Muscle layer of duodenum (tissue), 2 donors: ENCODE measurements around the gene SH3GLB1.

Source experiments
- H3K27ac ChIP-seq: one replicate; pipeline ENCODE4 v1.7.0; 2013; ENCODE audit warnings: mild to moderate bottlenecking, low read length
- H3K27me3 ChIP-seq: one replicate; pipeline ENCODE4 v1.7.0; 2013; ENCODE audit warnings: low read depth, mild to moderate bottlenecking, control low read depth, low read length
- H3K36me3 ChIP-seq, 2 donors: one replicate each; pipeline ENCODE4 v1.7.0; 2013; ENCODE audit warnings: low read length in 2 of 2, control low read depth in 1 of 2, mild to moderate bottlenecking in 1 of 2; ENCODE audit not compliant: insufficient read depth in 2 of 2, control insufficient read depth in 1 of 2
- H3K4me1 ChIP-seq, 2 donors: one replicate each; pipeline ENCODE4 v1.7.0; 2013; ENCODE audit warnings: low read length in 2 of 2, mild to moderate bottlenecking in 2 of 2, control low read depth in 1 of 2, moderate library complexity in 1 of 2; ENCODE audit not compliant: insufficient read depth in 2 of 2, control insufficient read depth in 1 of 2
- H3K4me3 ChIP-seq, 2 donors: one replicate each; pipeline ENCODE4 v1.7.0; 2013; ENCODE audit warnings: low read length in 2 of 2, low read depth in 1 of 2, mild to moderate bottlenecking in 1 of 2
- H3K9me3 ChIP-seq, 2 donors: one replicate each; pipeline ENCODE4 v1.7.0; 2013; ENCODE audit warnings: low read length in 2 of 2, control low read depth in 1 of 2, mild to moderate bottlenecking in 1 of 2; ENCODE audit not compliant: control insufficient read depth in 1 of 2
- donor health status: healthy.

The SH3GLB1 gene

DNA sequence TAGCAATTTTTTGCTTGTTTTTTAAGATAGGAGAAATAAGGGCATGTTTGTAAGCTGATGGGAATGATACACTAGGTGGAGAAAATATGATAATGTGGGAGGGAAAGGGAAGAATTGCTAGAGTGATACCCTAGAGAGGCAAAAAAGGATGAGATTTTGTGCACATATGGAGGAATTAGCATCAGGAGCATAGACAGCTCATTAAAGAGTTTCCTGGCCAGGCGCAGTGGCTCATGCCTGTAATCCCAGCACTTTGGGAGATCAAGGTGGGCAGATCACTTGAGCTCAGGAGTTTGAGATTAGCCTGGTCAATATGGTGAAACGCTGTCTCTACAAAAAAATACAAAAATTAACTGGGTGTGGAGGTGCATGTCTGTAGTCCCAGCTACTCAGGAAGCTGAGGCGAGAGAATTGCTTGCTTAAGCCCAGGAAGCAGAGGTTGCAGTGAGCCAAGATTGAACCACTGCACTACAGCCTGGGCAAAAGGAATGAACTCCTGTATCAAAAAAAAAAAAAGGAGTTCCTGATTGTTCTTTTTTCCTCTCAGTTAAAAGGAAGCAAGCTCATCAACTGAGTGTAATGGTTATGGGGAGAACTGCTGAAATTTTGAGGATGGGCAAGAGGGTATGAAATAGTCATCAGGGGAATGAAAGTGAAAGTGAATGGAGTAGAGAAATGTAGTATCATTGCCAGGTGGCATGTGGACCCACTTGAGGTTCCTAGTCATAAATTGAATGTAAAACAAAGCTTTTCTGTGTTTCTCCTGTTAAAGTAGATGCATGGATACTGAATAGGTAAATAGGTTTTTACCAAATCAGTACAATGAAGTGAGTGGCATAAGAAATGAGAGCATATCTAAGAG lies 35.5 kb downstream of the SH3GLB1 start:
- no peaks in the 10 kb centered on the region for H3K27me3 ChIP-seq
- no peak overlapping the region for H3K4me3 ChIP-seq
- no peaks in the 10 kb centered on the region for H3K4me1 ChIP-seq
- H3K36me3 ChIP-seq: peaks cover 37 to 46% of the 10 kb centered on the region in 2 donors
- no peak overlapping the region for H3K27ac ChIP-seq
- H3K9me3 ChIP-seq: no peaks in the 10 kb centered on the region

DNA sequence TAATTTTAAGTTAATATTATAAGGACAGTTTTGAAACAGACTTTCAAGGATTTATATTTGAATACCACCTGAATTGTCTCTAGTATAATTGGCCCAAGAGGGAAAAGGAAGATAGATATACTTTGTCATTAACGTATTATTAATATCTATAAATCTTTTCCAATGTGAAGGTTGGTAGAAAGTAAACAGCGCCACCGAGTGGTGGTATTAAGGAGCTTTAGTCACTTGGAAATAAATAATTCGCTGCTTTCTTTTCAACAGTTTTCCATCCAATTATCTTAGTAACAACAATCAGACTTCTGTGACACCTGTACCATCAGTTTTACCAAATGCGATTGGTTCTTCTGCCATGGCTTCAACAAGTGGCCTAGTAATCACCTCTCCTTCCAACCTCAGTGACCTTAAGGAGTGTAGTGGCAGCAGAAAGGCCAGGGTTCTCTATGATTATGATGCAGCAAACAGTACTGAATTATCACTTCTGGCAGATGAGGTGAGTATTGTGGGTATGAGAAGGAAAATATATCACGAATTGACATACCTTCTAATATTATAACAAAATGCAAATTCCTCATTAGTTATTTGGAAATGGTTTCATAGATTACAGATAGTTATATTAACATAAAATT lies 37.7 kb downstream of the SH3GLB1 start:
- Histone ChIP-seq H3K27me3 (no peaks in the 10 kb centered on the region), H3K9me3 (no peaks in the 10 kb centered on the region), H3K27ac (no peak overlapping the region), H3K36me3 (peaks cover 16 to 39% of the 10 kb centered on the region in 2 donors), H3K4me1 (no peaks in the 10 kb centered on the region), H3K4me3 (no peak overlapping the region)

DNA sequence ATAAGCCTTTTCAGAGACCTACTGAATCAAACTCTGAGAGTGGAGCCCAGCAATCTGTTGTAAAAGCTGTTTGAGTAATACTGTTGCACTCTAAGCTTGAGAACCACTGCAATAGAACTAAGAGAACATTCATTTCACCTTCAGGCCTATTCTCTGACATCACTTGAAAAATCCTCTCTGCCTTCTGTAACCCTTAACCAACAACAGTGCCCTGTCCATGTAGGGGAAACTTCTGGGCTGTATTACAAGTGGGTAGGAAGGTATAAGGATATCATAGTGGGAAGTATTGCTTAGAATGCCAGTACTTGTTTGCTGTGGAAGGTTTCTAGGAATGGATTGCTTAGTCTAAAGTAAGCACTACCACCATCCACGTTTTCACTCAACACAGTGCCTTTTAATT lies 42.9 kb downstream of the SH3GLB1 start:
- no peak overlapping the region for H3K4me3 ChIP-seq
- H3K9me3 ChIP-seq: no peaks in the 10 kb centered on the region
- peaks cover under 1 to 35% of the 10 kb centered on the region in 2 donors for H3K36me3 ChIP-seq
- no peak overlapping the region for H3K27ac ChIP-seq
- no peaks in the 10 kb centered on the region for H3K27me3 ChIP-seq
- no peaks in the 10 kb centered on the region for H3K4me1 ChIP-seq

DNA sequence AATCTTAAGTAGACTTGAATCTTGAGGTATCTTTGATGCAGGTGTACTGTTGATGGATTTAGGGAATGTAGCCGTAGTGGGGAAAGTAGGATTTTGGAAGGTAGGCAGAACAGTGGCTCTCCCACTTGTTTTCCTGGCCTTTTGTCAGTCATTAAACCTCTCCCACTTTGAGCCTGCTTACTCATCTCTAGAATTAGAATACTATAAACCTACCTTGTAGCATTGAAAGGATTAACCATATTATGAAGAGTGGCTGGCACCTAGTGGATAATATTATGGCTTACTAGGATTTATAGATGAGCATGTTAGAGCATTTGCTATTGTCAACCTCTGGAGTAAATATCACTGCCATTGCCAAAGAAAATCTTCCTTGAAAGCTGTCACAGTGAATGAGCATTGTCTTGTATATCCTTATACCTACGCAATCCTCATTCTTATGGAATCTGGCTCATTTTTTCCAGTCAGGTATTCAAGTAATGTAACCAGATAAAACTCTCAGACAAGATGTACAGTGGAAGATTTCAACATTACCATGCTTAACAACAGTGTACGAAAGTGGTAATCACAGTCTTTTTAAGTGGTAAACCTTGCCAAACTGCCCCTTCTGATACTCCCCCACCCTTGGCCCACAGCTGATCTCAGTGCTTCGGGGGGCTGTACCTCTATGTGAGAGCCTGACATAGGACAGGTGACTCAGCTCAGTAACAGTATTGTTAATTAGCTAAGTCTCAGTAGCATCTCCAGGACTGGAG lies 44.4 kb downstream of the SH3GLB1 start:
- Histone ChIP-seq H3K27ac (no peak overlapping the region), H3K27me3 (no peaks in the 10 kb centered on the region), H3K9me3 (no peaks in the 10 kb centered on the region), H3K4me1 (no peaks in the 10 kb centered on the region), H3K4me3 (no peak overlapping the region), H3K36me3 (peaks cover 0 to 23% of the 10 kb centered on the region in 2 donors)

DNA sequence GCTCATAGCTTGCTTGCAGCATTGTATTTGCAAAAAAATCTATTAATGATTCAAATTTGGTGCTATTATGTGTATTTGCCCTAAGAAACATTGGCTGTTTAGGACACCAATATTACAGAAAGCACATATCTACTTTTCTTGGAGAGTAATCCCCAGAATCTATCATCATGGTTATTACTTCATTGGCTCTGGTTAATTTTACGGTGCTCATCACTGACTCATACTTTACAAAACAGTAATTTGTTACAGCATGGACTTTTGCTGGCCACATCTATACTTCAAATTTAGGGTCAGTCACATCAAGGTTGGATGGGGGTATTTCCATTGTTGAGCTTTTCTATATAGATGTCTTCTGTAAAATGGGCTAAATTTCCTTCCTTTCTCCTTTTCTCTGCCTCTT lies 45.7 kb downstream of the SH3GLB1 start:
- H3K27me3 ChIP-seq: no peaks in the 10 kb centered on the region
- no peak overlapping the region for H3K4me3 ChIP-seq
- H3K27ac ChIP-seq: no peak overlapping the region
- H3K36me3 ChIP-seq: peaks cover 0 to 12% of the 10 kb centered on the region in 2 donors
- H3K9me3 ChIP-seq: no peaks in the 10 kb centered on the region
- H3K4me1 ChIP-seq: no peaks in the 10 kb centered on the region

DNA sequence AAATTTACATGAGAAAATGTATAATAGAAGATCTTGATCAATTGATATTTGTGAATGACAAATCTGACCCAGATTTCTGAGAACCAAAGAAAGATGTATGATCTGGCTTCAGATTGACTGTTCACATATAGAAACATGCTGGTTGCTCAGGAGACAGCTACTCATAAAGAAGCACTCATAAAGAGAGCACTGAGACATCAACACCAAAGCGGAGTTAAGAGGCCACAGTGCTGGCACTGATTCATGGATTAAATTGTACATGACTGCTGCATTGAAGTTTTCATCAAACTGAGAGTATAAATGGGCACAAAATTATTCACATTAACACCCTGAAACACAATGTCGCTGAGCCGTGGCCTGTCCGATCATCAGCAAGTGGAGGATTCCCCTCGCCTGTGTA lies 46.2 kb downstream of the SH3GLB1 start:
- no peaks in the 10 kb centered on the region for H3K9me3 ChIP-seq
- H3K27me3 ChIP-seq: no peaks in the 10 kb centered on the region
- H3K4me1 ChIP-seq: no peaks in the 10 kb centered on the region
- no peak overlapping the region for H3K27ac ChIP-seq
- H3K4me3 ChIP-seq: no peak overlapping the region
- peaks cover 0 to 7% of the 10 kb centered on the region in 2 donors for H3K36me3 ChIP-seq

DNA sequence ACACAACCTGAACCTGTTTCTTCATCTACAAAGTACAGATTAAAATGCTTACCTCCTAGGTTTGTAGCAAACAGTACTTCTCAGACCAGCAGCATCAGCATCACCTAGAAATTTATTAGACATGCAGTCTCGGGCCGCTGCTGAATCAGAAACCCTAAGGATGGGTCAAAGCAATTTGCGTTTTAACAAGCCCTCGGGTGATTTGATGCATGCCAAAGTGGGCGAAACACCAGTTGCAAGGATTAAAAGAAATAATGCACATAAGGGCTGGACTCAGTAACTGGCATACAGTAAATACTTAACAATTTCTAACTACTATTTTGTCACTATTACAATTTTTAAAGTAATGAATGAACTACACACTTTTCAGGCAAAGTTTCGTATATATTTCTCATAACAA lies 47.5 kb downstream of the SH3GLB1 start:
- no peak overlapping the region for H3K4me3 ChIP-seq
- no peaks in the 10 kb centered on the region for H3K4me1 ChIP-seq
- H3K27me3 ChIP-seq: no peaks in the 10 kb centered on the region
- no peak overlapping the region for H3K27ac ChIP-seq
- H3K36me3 ChIP-seq: no peaks in the 10 kb centered on the region
- H3K9me3 ChIP-seq: no peaks in the 10 kb centered on the region

DNA sequence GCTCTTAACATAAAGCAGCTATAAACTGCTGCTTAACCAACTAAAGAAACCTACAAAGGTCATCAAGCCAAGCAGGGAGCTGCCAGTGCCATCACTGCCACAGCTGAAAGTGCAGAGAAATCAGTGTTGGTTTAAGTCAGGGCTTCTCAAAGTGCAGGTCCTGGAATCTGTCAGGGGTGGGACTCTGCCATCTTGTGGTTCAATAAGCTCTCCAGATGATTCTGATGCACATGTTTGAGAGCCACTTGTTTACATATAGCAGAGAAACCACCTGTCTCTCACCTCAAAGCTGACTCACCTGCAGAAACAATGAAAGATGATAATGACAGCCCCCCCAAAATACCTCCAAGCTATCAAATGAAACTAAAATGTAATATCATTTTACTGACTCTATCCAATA lies 49.3 kb downstream of the SH3GLB1 start:
- Histone ChIP-seq H3K9me3 (no peaks in the 10 kb centered on the region), H3K4me1 (no peaks in the 10 kb centered on the region), H3K4me3 (no peak overlapping the region), H3K27ac (no peak overlapping the region), H3K36me3 (no peaks in the 10 kb centered on the region), H3K27me3 (no peaks in the 10 kb centered on the region)

DNA sequence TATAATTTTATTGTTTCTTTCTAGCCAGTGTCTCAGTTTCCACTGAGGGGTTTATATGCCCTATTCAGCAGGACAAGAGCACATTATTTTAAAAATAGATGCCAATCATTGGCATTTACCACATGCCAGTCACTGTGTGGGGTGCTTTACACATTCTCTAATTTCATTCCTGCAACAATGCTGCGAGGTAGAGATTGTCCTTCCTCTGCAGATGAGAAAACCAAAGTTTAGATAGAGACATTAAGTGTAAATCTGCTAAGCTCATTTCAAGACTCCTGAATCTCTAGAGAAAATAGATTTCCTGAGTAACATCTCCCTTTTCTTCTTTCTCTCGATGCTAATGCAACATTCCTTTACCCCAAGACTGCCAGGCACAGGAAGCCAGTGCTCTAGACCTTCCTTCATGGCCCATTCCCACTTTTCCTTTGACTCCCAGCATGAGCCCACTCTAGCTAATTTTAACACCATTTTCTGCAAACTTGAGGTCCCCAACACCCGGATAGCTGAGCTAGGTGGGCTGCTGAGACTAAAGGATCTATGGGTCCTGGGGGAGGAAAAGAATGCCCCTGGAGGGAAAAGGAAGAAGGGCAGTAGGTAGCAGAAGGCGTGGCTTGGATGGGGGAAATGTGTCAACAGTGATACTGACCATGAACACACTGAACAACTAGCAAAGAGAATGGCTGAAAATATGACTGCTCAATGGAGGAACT lies 50.0 kb downstream of the SH3GLB1 start:
- Histone ChIP-seq H3K4me1 (no peaks in the 10 kb centered on the region), H3K9me3 (no peaks in the 10 kb centered on the region), H3K4me3 (no peak overlapping the region), H3K27me3 (no peaks in the 10 kb centered on the region), H3K27ac (no peak overlapping the region), H3K36me3 (no peaks in the 10 kb centered on the region)

DNA sequence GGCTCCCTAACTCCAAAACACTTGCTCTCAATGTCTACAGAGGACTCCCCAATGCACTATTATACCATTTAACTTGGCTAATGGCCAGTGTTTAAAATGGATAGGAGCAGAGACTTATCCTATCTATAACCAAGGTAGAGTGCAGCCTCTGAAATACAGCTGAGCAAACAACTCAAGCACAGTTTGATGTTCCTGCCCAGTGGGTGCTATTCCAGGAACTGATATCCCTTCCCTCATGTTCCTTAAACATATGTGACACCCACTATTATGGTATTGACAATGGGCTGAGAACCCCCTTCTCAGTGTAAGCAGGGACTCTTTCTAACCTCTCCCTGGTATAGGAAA lies 51.7 kb downstream of the SH3GLB1 start:
- no peaks in the 10 kb centered on the region for H3K27me3 ChIP-seq
- no peaks in the 10 kb centered on the region for H3K9me3 ChIP-seq
- H3K4me3 ChIP-seq: no peak overlapping the region
- no peak overlapping the region for H3K27ac ChIP-seq
- no peaks in the 10 kb centered on the region for H3K4me1 ChIP-seq
- H3K36me3 ChIP-seq: no peaks in the 10 kb centered on the region
